Tibial artery (tissue), 4 donors: ENCODE results near the gene THBS2.
"Not testable (repeated sequence)": the region's sequence is repeated elsewhere in the genome, so short reads cannot be mapped to it uniquely, and the experiment has no call there.

Experiments used
- DNase-seq, 2 donors: peaks; one replicate each; pipeline ENCODE4 v3.0.0-alpha.2; 2019
- H3K27ac ChIP-seq, 2 donors: fragments of 200-600 bp; sonication (generic) in 1 of 2; 1 replicate in 1 of 2; 2 replicates in 1 of 2; pipeline ENCODE4 v1.5.1; 2018 to 2019; ENCODE audit warnings: mild to moderate bottlenecking in 1 of 2
- H3K27me3 ChIP-seq, 2 donors: fragments of 200-600 bp; sonication (generic) in 1 of 2; one replicate each; pipeline versions ENCODE4 v1.5.1 to v1.6.0; 2016 to 2019
- H3K36me3 ChIP-seq, 3 donors: fragments of 200-600 bp; sonication (generic) in 2 of 3; one replicate each; pipeline ENCODE4 v1.5.1; 2016 to 2019; ENCODE audit warnings: mild to moderate bottlenecking in 2 of 3
- H3K4me1 ChIP-seq, 4 donors: fragments of 200-600 bp; sonication (generic) in 2 of 4; 1 replicate in 3 of 4; 2 replicates in 1 of 4; pipeline ENCODE4 v1.5.1; 2016 to 2019
- H3K4me3 ChIP-seq, 2 donors: fragments of 200-600 bp; sonication (generic) in 1 of 2; 1 replicate in 1 of 2; 2 replicates in 1 of 2; pipeline ENCODE4 v1.5.1; 2018 to 2019; ENCODE audit warnings: mild to moderate bottlenecking in 2 of 2
- H3K9me3 ChIP-seq, 3 donors: fragments of 200-600 bp; sonication (generic) in 1 of 3; one replicate each; pipeline ENCODE4 v1.5.1; 2016 to 2019
- intact Hi-C: fragments of 100-400 bp; cut with DNase I; formaldehyde crosslinking; loops from one replicate; pipeline ENCODE4 v1.15.0; 2023; ENCODE audit warnings: low total_unique reads
- TF ChIP-seq, protein P1 (sequence below), 2 experiments: fragments of 200-600 bp in 1 of 2; fragments of 450-650 bp in 1 of 2; IDR thresholded peaks; one replicate each; pipeline ENCODE4 v1.5.1; 2017 to 2019; ENCODE audit warnings: antibody characterized with exemption in 2 of 2, mild to moderate bottlenecking in 1 of 2, moderate library complexity in 1 of 2

Gene THBS2

DNA sequence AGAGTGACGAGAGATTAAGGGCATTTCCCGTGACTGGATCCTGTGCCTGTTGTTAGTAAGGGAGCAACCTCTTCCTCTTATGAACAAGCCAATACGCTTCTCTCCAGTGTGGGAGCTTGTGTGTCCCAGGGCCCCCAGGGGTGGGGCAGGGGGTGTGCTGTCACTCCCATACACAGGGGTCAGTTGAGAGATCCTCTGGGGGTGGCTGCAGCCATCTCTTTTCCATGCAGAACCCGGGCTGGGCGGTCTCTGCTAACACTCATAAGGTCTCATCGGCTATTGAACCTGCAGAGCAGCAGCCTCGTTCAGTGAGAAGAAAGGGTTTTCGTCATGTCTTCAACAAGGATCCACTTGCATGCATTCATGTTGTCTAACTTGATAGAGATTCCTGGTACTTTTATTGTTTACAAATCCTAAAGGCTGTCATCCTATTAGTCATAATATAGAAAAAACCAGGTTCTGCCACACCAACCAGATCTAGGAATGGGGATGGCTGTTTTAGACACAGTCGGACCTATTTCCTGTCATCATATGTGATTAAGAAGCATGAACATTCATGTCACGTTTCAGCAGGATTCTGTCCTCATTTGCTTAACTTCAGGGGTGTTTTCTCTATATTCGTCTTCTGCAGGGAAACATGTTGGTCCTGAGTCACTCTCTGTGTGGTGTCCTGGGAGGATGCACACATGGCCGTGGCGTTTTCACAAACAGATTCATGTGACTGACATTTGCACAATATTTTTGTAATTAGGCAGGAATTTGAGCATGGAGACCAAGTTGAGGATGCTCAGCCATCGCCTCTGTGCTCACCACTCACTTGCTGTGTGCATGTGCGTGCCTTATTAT is 13.3 kb upstream of the THBS2 start:
- H3K4me1 ChIP-seq = peaks cover 0 to 20% (median 0%) of the 10 kb centered on the region in 4 donors
- H3K27me3 ChIP-seq = no peaks in the 10 kb centered on the region
- TF ChIP-seq, protein P1, sequence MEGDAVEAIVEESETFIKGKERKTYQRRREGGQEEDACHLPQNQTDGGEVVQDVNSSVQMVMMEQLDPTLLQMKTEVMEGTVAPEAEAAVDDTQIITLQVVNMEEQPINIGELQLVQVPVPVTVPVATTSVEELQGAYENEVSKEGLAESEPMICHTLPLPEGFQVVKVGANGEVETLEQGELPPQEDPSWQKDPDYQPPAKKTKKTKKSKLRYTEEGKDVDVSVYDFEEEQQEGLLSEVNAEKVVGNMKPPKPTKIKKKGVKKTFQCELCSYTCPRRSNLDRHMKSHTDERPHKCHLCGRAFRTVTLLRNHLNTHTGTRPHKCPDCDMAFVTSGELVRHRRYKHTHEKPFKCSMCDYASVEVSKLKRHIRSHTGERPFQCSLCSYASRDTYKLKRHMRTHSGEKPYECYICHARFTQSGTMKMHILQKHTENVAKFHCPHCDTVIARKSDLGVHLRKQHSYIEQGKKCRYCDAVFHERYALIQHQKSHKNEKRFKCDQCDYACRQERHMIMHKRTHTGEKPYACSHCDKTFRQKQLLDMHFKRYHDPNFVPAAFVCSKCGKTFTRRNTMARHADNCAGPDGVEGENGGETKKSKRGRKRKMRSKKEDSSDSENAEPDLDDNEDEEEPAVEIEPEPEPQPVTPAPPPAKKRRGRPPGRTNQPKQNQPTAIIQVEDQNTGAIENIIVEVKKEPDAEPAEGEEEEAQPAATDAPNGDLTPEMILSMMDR (IDR thresholded peaks at IDR 0.05) = no peak
- intact Hi-C loops = no loop called here
- no peak overlapping the region for H3K27ac ChIP-seq
- no peaks in the 10 kb centered on the region for H3K9me3 ChIP-seq
- no peak overlapping the region for H3K4me3 ChIP-seq
- H3K36me3 ChIP-seq = no peaks in the 10 kb centered on the region
- no peak for DNase-seq

DNA sequence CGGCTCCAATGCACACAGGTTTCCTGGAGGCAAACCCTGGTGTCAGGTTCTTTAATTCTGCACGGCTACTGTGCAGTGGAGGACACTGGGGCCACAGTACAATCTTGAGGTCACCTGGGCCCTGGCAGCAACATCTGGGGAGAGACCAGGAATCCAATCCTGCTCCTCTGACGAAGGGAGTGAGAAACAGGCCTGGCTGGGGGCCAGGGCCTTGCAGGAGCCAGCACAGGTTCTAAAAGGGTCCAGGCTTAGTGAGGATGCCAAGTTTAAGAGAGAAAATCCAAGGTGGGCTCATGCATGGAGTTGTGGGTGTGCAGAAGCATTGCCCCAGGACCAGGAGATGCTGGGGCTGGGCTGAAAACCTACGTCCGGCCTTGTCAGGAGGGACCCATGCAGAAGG is 12.6 kb upstream of the THBS2 start:
- no peaks in the 10 kb centered on the region for H3K9me3 ChIP-seq
- peaks cover 0 to 20% (median 0%) of the 10 kb centered on the region in 4 donors for H3K4me1 ChIP-seq
- no peak overlapping the region for H3K27ac ChIP-seq
- DNase-seq = no peak
- intact Hi-C loops = no loop called here
- H3K4me3 ChIP-seq = no peak overlapping the region
- H3K27me3 ChIP-seq = no peaks in the 10 kb centered on the region
- no peaks in the 10 kb centered on the region for H3K36me3 ChIP-seq
- TF ChIP-seq, protein P1 (IDR thresholded peaks at IDR 0.05) = no peak

DNA sequence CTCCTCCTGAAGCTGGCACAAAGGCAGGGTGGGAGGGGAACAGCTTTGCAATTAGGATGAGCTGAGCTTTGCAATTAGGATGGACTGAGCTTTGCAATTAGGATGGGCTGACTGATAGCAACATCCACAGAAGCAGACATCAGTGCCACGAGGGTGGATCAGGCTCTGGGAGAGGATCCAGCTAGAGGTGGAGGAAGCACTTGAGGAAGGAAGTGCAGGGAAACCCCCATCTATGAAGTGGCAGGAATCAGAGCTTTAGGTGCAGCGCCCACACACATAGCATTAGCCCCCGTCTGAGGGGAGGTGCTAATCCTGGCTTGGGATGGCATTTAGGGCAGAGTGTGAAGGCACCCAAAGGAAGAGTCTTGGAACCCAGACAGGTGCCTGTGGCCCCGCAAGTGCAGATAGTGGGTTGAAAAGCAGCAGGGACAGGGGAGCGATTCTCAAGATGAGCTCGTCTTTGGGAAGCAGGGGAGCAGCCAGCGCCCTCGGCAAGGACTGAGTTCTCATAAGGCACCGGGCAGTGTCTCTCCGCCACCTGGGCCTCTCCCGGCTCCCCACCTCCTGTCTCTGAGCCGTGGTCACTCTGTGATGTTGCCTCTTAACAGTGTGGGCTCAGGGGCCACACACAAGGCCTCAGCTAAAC is 12.0 kb upstream of the THBS2 start:
- peaks cover 0 to 20% (median 0%) of the 10 kb centered on the region in 4 donors for H3K4me1 ChIP-seq
- H3K4me3 ChIP-seq = no peak overlapping the region
- no peaks in the 10 kb centered on the region for H3K36me3 ChIP-seq
- H3K27me3 ChIP-seq = no peaks in the 10 kb centered on the region
- H3K9me3 ChIP-seq = no peaks in the 10 kb centered on the region
- intact Hi-C loops = no loop called here
- TF ChIP-seq, protein P1 (IDR thresholded peaks at IDR 0.05) = no peak
- DNase-seq = no peak
- H3K27ac ChIP-seq = no peak overlapping the region

DNA sequence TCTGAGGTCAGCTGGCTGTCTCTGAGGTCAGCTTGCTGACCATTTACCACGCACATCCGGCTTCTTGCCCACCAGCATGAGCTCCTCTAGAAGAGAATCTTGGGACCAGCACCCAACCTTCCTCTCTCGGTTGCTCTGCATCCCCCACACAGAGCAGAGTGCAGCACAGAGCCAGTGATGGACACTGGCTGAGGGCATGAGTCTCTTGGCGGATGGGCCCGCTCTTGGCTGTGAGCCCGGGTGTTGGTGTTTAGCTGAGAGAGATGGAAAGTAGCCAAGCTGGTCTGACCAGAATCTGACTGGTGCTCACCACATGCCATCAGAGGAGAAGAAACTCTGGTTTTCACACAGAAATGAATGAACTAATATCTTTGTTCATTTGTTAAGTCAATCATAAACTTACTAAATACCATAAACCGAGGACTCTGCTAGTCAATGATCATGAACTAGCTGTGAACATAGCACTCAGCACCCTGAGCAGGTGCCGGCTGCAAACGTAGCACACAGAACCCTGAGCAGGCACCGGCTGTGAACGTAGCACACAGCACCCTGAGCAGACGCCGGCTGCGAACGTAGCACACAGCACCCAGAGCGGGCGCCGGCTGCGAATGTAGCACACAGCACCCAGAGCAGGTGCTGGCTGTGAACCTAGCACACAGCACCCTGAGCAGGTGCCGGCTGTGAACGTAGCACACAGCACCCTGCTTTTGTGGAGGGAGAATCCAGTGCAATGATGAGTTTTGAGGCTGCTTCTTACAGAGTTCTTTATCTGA is 10.4 kb upstream of the THBS2 start:
- intact Hi-C loops = no loop called here
- Histone ChIP-seq H3K4me1 (peaks cover 0 to 6% (median 0%) of the 10 kb centered on the region in 4 donors), H3K4me3 (no peak overlapping the region), H3K9me3 (no peaks in the 10 kb centered on the region), H3K27ac (no peak overlapping the region), H3K36me3 (no peaks in the 10 kb centered on the region), H3K27me3 (no peaks in the 10 kb centered on the region)
- no peak for DNase-seq
- TF ChIP-seq, protein P1 (IDR thresholded peaks at IDR 0.05) = no peak

DNA sequence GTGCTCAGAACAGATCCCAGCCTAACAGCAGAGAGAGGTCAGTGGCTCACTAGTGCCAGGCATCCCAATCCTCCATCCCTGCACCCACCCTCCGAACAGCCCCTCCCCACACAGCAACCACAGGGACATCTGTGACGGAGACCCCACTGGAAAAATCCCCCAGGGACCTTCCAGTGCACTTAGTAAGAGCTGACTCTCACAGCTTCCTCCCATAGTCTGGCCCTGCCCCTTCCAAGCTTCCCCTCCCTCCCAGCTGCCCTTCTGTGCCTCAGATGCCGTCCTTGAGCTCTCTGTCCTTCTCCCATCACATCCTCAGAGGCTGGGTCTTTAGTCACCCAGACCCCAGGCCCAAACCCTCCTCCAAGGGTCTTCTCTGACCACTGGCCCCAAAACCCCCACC is 9.7 kb upstream of the THBS2 start:
- TF ChIP-seq, protein P1 (IDR thresholded peaks at IDR 0.05) = no peak
- no peak for DNase-seq
- Histone ChIP-seq H3K36me3 (no peaks in the 10 kb centered on the region), H3K27ac (no peak overlapping the region), H3K27me3 (no peaks in the 10 kb centered on the region), H3K9me3 (no peaks in the 10 kb centered on the region), H3K4me1 (peaks cover 0 to 5% (median 0%) of the 10 kb centered on the region in 4 donors), H3K4me3 (no peak overlapping the region)
- intact Hi-C loops = no loop called here

DNA sequence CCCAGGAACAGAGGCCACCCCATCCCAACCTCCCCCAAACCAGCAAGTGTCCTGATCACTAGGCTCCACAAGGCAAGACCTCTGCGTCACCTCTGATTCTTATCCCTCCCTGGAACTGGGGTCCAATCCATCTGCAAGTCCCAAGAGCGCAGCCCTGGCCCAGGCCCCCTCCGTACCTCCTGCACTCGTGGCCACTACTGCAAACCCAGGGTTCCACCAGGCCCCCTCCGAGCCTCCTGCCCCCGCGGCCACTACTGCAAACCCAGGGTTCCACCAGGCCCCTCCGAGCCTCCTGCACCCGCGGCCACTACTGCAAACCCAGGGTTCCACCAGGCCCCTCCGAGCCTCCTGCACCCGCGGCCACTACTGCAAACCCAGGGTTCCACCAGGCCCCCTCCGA is 9.0 kb upstream of the THBS2 start:
- H3K36me3 ChIP-seq, H3K27ac ChIP-seq, H3K9me3 ChIP-seq, H3K4me1 ChIP-seq, H3K27me3 ChIP-seq, DNase-seq, intact Hi-C loops, H3K4me3 ChIP-seq: not testable (repeated sequence)
